Fibroblast of mammary gland (primary cell): ENCODE data around the gene HILPDA.
A peak's percentile ranks its signal among the peaks of the same experiment; 100 is the strongest.

Source experiments
- DNase-seq: peaks from one replicate; pipeline ENCODE4 v3.0.0-alpha.2; 2010; ENCODE audit warnings: low read depth
- H3K4me3 ChIP-seq: 2 replicates; pipeline ENCODE4 v1.5.1; 2011; ENCODE audit warnings: low read depth, mild to moderate bottlenecking, low read length, moderate library complexity; ENCODE audit not compliant: control insufficient read depth
- TF ChIP-seq, protein P1 (sequence below): conservative IDR thresholded peaks from 2 replicates; pipeline ENCODE4 v1.5.1; 2011; ENCODE audit warnings: low read depth, low read length, inconsistent platforms; ENCODE audit not compliant: control insufficient read depth, insufficient read depth

Gene HILPDA

GRCh38 chr7:128409596-128410450 is 45.9 kb upstream of the HILPDA start, which contains the start of gene IMPDH1:
Gene IMPDH1, minus strand, starts transcription at chr7:128409982. Its CDS starts 81 bp downstream, at chr7:128409901.
- DNase-seq = peak; percentile 82
- TF ChIP-seq, protein P1, sequence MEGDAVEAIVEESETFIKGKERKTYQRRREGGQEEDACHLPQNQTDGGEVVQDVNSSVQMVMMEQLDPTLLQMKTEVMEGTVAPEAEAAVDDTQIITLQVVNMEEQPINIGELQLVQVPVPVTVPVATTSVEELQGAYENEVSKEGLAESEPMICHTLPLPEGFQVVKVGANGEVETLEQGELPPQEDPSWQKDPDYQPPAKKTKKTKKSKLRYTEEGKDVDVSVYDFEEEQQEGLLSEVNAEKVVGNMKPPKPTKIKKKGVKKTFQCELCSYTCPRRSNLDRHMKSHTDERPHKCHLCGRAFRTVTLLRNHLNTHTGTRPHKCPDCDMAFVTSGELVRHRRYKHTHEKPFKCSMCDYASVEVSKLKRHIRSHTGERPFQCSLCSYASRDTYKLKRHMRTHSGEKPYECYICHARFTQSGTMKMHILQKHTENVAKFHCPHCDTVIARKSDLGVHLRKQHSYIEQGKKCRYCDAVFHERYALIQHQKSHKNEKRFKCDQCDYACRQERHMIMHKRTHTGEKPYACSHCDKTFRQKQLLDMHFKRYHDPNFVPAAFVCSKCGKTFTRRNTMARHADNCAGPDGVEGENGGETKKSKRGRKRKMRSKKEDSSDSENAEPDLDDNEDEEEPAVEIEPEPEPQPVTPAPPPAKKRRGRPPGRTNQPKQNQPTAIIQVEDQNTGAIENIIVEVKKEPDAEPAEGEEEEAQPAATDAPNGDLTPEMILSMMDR = no peak
- H3K4me3 ChIP-seq = peak within 1 kb of the TSS; percentile 71

- H3K4me3 ChIP-seq = peak overlapping the region; percentile 71
- no peak for DNase-seq
- TF ChIP-seq, protein P1 = no peak
These were observed 45.3 kb upstream of the HILPDA start for GRCh38 chr7:128410451-128410753.

- no peak overlapping the region for H3K4me3 ChIP-seq
- TF ChIP-seq, protein P1 = no peak
- no peak for DNase-seq
These were observed 40.4 kb upstream of the HILPDA start for GRCh38 chr7:128415217-128415785.

- peak; percentile 14 for DNase-seq
- H3K4me3 ChIP-seq = no peak overlapping the region
- TF ChIP-seq, protein P1 = no peak
These were observed 38.6 kb upstream of the HILPDA start for GRCh38 chr7:128417071-128417470.

- TF ChIP-seq, protein P1 = no peak
- H3K4me3 ChIP-seq = no peak overlapping the region
These were observed 36.4 kb upstream of the HILPDA start for GRCh38 chr7:128419257-128419656.

DNA sequence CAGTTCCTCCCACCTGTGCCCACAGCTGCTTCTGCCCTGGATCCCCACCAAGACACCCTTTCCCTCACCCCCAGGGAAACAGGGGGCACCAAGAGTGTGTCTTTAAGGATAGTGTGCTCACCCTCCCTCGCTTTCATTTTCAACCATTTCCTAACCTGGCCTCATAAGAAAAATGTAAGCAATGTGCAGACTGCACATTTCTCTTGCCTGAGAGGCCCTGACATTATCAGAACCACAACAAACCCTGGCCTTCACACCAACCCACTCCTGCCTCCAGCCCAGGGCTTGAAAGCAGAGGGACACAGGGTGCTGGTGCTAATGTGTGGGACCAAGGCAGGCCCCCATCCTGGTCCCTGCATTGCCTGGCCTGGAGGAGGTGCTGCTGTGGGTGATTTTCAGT is 34.9 kb upstream of the HILPDA start:
- DNase-seq = no peak
- H3K4me3 ChIP-seq = no peak overlapping the region
- TF ChIP-seq, protein P1 = no peak

More at GRCh38 chr7:128419257-128419656, 36.4 kb upstream of the HILPDA start:
- no peak for DNase-seq
